ENCODE measurements around the gene CMC1.
A peak's percentile ranks its signal among the peaks of the same experiment; 100 is the strongest.

Gene CMC1

DNA sequence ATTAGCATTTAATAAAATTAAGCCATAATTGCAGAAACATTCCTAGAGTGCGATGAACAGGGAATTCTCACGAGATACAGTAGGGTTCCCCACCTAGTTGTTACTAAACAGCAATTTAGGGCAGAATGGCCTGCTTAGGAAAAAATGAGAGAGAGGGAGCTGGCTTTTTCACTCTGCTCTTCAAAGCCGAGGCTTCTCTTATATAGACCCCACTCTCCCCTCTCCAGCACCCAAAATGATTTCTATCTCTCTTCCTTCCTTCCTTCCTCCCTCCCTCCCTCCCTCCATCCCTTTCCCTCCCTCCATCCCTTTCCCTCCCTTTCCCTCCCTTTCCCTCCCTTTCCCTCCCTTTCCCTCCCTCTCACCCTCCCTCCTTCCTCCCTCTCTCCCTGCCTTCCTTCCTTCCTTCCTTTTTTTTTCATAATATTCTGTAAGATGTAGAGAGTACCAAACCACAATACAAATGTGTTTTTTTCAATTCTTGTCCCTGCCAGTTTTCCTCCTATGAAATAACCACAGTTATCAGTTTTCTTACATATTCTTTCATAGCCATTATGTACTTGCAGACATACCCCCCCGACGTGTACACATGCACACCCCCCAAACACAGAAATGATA is 59.0 kb downstream of the CMC1 start:
- DNase-seq (ENCODE audit: low read depth in 2 of 2) = no peak

DNA sequence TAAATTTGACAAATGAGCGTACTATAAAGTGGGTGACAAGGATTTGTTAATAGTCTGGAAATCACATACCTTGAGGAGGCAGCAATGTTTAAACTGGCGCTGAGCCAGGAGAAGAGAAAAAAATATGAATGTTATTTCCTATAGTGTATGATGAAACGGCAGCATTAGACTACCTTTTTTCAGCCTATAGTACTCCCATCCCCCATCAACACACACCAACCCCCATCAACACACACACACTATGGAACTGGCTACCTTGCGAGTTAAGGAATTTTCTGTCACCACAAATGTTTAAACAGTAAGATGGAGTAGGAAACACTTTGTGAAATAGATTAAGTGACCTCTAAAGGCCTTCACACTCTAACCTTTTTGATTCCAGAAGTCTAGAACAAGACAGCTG is 60.3 kb downstream of the CMC1 start:
- no peak for DNase-seq (ENCODE audit: low read depth in 2 of 2)

DNA sequence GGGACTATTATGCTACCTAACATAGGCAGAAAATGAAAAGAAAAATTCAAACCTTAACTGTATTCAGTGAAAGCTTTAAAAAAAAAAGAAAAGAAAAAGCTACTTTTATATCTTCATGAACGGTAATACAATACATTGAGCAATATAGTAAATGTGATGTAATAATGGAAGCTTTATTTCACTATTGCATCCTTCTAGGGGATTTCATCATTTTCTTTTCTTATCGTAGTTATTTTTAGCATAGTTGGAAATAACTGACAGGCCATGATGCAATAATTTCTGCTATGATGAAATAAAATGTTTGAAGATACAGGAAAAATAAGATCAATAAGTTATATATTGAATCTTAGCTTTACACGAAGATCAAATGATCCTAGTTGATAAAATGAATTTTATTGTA is 66.8 kb downstream of the CMC1 start:
- DNase-seq (ENCODE audit: low read depth in 2 of 2) = no peak

DNA sequence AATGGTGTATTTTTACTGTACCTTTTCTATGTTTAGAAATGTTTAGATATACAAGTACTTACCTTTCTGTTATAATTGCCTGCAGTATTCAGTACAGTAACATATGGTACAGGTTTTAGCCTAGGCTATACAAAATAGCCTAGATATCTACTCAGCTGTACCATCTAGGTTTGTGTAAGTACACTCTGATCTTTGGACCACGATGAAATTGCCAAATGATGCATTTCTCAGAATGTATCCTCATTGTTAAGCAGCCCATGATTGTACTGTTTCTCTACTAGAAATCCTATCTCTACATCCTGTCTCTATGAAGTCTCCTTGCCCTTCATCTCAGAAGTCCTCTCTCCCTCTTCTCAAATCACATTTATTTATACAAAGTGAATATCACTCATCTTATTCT is 74.3 kb downstream of the CMC1 start:
- DNase-seq (ENCODE audit: low read depth in 2 of 2) = no peak

DNA sequence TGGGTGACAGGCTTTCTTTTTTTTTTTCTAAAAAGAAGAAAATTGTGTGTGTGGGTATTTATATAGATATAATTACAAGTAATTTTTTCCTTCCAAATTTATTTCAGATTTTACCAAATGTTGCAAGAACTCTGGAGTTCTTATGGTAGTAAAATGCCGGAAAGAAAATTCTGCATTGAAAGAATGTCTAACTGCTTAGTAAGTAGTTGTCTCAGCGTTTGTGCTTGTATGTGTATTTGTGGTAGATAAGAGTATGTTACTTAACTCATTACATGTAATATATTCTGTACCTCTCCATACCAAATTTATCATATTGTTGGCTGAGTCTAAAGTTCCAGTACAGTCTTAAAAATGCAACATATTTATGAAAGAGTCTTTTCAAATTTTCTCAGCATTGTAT is 74.8 kb downstream of the CMC1 start:
- no peak for DNase-seq (ENCODE audit: low read depth in 2 of 2)

DNA sequence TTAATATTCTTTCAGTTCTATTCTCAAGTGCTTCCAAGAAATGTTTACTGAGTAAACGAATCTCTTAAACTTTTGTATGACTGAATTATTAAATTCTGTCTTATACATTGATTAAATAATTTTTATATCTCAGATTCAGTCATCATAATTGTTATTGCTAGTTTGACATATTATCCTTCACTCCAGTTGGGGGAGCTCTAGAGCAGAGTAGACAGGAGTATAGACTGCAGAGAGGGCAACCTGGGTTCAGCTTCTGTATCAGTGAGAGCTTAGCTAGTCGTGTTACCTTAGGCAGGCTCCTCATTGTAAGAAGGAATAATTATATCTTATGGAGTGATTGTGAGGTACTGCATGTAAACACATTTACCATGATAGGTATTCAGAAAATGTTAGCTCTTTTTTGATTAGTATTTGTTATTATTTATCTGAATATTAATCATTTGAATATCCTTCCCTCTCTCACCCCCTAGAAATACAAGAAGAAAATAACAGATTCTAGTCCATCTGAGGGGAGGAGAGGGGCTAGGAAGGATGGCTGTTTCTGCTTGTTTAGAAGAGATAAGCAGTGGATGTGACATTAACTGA is 76.1 kb downstream of the CMC1 start:
- no peak for DNase-seq (ENCODE audit: low read depth in 2 of 2)

DNA sequence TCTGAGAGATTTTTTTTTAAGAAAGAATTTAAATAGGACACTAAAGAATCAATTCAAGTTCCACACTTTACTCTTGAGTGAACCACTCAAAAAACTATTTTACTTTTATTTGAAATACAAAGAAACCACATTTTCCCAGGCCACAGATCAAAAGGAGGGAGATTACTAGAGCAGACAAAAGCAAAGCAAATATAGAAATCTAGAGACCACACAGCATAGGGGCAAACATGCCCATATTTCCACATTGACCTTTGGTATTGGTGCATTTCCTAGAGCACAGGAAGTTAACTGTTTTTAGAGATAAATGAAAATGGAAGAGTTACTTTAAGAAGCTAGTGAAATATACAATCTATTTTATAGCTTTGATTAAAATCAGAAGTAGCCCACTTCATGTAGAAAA is 79.6 kb downstream of the CMC1 start:
- no peak for DNase-seq (ENCODE audit: low read depth in 2 of 2)

DNA sequence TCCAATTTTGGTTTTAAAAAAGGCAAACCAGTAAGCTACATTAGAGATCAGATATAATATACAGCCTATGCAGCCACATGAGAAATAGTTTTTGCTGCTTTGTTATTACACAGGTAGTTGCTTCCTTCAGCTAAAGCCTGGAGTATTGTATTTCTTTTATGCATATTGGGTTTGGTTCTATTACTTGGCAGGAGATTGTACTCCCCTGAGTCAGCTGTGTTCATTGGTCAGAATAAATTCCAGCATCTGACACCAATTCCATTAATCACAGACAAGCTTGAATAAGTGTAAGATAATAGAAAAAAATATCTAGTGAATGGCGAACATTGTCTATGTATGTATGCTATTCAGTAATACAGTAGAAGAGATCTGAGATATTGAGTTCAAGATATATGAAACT is 81.0 kb downstream of the CMC1 start:
- DNase-seq (ENCODE audit: low read depth in 2 of 2) = no peak

DNA sequence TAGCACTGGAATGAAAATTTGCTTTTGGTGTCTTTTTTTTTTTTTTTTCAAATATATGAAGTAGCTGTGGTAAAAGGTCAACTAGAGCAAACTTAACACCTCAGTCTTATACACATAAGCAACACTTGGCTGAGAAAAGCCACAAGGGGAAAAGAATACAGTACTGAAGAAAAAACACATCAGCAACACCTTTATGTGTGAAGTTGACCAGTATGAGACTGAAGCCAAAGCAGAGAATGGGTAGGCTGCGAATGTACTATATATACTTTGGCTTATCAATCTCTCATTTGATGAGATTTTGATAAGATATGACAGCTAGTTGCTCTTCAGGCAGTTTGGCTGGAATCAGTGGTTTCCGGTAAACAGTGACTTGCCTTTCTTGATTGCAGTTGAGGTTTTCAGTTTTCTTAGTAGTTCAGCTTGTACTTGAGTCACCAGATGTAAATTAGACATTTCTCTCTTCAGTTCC is 85.1 kb downstream of the CMC1 start:
- peak; percentile 13 to 30 for DNase-seq (ENCODE audit: low read depth in 2 of 2)

DNA sequence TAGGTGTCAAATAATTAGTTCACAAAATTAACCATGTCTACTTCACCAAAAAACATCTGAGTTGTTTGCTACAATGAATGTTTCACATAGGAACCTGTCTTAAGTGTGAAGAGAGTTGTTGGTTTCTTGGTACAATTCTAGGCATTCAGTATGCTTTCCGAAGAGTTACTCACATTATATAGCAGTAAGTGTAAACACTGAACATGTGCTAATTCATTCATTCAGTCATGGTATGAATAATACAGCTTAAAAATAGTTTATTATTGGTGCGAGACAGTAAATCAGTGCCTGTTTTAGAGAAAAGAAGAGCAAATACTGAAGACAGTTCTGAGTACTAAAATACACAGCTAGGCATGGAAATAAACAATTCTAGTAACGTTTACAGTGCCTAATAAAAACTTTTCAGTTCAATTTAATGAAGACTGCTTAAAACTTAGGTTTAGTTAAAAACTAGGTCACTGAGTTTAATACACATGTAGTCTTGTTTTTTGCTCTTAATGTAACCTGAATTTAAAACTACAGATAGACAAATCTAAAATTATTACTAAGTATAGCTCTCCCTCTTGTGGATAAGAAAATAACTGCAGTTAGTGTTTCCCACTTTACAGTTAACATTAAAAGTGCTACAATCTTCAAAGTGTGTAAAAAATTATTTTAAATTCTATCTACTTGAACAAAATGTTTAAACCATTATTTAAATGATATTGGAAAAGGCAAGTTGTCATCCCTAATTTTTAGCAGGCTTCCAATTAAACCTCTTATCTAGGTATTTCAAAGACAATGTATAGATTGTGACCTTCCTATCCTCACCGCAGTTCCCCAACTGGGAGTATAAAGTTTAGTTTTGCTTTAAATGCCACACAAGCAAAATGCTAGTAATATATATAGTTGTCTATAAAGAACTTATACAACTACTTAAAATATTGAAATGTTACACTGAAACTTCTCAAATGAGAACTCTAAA is 87.1 kb downstream of the CMC1 start:
- DNase-seq (ENCODE audit: low read depth in 2 of 2) = no peak

DNA sequence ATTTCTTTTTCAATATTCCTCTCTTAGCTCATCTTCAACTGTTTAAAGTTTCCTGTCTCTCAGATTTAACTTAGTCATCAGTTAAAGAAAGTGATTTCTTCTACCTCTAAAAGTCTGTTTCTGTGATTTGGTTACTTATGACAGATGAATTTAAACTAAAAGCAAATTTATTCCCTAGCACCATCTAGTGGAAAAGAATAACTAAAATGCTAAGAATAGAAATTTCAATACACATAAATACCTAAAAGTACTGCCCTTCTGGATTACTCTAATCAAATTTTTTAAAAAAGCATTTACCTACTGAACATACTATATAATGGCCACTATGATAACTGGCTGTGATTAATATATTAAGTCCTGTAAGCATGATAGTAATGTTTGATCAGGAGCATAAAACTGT is 93.1 kb downstream of the CMC1 start:
- no peak for DNase-seq (ENCODE audit: low read depth in 2 of 2)

DNA sequence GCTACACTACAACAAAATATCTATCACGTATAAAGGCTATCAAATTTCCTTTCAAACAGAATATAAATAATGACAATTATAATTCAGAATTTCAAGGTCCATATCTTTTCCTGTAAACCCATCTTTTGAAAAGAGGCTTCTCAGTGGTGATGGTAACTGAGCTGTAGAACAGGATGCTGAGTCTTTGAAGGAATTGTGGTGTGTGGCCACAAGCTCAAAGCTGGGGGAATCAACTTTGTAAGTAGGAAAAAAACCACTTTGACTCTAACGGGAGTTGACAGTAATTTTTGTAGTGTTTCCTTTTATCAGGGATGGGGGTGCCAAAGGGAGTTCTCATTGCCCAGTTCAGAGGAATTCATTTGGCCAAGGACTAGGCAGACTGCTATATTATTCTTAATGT is 93.8 kb downstream of the CMC1 start:
- no peak for DNase-seq (ENCODE audit: low read depth in 2 of 2)

DNA sequence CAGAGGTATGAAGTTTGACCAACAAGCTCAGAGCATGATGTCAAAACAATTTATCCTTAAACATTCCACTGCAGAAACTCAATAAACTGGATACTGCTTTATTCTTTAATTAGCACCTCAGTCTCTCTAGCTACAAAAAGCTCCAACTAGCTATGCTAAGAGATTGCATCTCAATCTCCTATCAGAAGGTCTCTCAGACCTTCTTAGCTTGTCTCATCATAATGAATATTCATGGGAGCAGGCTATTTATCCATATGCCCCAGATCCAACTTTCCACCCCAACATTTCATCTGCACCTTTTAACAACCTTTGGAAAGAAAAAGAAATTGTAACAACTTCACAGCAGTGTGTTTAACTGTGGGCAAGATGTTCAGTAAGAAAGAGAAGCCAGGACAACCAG is 95.8 kb downstream of the CMC1 start:
- no peak for DNase-seq (ENCODE audit: low read depth in 2 of 2)

DNA sequence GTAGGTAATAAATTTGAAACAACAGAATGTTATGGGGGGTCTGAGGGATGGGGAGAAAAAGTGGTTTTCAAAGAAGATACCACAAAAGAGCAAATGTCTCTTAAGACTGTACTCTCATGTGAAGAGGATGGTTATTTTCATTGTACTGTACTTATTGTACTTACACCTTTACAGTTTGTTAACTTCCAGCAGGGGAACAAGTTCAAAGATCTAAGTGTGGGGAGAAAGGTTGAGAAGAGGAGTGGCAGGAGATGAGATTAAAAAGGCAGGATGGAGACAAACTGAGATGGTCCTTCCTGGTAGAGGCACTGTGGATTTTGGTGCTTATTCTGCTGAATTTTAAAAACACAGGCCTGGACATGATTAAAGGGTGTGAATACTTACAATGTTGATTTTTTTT is 101.7 kb downstream of the CMC1 start:
- DNase-seq (ENCODE audit: low read depth in 2 of 2) = no peak

DNA sequence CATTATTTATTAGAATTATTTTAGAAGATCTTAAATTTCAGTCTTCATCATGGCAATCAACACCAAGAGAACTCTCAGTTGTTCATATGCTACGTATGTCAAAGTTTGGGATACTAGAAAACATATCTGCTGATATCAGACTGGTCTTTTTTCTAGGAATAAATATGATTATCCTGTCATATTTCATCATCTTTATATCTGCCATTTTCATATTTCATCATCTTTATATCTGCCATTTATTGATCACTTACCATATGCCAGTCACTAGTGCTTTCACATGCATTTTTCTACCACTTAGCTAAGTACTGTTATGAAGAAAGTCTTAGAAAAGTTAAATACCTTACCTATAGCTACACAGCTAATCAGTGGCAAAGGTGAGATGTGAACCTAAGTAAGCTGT is 104.3 kb downstream of the CMC1 start:
- no peak for DNase-seq (ENCODE audit: low read depth in 2 of 2)

DNA sequence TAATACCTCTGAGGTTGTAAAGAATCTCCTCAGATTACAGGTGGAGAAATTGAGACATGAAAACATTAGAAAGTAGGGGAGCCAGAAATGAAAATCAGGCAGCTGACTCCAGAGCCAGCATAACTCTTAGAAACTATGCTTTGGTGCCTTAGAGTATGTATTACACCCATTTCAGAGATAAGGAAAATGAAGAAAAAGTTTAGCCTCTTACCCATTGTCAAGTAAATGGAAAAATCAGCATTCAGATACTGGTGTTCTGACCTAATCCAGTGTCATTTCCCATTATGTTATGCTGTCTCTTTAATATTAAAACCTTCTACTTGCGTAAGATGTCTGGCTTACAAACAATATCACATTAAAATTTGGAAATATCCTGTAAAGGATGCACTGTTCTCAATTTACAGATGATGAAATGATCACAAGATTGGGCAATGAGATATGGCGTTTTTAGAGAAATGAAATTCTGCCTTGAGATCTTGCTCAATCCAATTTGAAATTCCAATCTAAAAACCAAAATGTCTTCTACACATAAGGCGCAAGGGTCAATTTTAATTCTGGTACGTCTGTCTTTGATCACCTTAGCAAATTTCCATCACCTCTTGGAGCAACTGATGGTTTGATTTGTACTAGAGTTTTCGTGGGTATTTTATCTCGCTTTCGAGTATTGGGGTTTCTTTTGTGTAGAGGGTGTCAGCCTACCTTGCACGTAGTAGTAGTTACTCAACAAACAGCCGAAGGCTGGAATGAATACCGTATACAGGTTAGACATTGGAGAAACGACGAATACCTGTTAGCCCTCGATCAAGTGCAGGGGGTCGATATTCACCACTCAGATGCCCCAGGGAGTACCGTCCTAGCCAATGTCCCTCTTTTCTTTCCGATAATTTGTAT is 106.2 kb downstream of the CMC1 start:
- DNase-seq (ENCODE audit: low read depth in 2 of 2) = no peak

DNA sequence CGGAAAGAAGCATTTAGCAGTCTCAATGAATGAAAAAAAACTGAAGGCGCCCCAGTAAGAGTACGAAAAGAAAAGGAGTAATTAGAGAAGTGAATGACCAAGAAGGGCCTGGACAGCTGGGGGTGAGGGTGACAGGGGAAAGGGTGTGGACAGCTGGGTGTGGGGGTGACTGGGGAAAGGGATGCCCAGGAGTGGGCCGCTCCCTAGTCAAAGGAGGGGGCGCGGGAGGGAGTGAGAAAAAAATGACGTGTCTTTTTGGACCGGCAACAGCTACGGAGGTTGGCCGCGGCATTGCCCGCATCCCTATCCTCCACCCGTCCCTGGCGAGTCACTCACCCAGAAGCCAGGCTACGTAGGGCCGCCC is 106.8 kb downstream of the CMC1 start:
- no peak for DNase-seq (ENCODE audit: low read depth in 2 of 2)

DNA sequence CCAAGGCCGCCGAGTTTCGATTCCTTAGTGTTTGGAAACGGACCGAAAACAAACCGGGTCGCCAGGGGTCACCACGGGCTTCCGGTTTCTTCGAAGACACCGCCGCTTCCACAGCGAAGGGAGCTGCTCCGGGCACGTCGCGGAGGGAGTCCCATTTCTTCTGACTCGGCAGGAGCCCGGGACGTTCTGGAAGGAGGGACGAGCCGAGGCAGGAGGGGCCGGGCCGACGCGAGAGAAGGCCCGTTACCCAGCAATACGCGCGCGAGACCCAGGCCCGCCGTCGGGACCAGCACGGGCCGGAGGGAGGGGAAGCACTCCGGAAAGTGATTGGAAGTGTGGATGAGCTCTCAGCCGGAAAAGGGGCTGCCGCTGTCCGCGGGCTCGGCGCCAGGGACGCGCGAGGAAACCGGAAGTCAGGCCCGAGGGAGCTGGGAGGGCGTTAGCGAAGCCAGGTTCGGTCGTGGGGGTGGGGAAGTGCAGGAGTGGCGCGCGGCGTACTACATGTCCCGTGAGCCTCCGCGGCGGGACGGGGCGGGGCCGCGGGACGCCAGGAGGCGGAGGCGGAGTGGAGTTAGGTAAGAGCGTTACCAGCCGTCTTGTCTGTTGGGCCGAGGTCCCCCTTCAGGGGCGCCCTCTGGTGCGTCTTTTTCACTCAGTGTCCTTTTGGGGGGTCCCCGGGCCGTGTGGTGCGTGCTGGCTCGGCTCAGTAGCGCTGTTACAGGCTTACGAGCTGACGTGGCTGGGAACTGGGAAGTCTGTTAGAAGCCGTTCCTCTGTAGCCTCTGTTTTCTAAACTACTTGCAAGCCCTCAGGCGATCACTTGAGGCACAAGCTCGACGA is 107.4 kb downstream of the CMC1 start, which contains the start of the genes AZI2 and ZCWPW2:
Gene AZI2 (minus strand): TSS at position 196 of the 840 bp plus-strand sequence. CDS start 8,207 bp downstream, outside the sequence.
Gene ZCWPW2 (plus strand): TSS at position 93 of the 840 bp plus-strand sequence. CDS start 64,348 bp downstream, outside the sequence.
- peak; percentile 83 to 89 for DNase-seq (ENCODE audit: low read depth in 2 of 2)

DNA sequence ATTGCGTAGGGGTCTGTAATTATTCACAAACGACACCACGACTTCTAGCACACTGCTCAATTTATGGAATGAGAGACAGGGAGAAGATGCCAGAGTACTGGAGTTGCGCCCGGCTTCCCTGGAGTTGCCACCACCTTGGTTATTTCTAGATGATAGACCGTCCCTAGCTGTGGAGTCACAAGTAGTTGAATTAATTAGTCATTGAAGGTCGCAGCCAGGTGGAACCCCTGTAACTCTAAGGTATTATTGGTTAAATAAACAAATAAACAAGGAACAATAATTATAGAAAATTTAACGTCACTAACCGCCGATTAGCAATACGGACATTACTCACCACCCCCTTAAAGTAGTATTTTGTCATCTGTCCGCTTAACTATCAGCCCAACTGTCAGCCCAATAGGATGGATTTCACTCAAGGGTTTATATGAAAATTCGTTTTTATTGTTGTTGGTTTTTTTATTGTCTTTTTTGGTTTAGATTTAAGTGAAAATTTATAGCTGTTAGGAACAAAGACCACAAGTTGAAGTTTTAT is 108.1 kb downstream of the CMC1 start:
- no peak for DNase-seq (ENCODE audit: low read depth in 2 of 2)

Measured in stimulated activated CD8-positive, alpha-beta memory T cell treated with anti-CD3 and anti-CD28 coated beads, Interleukin-7, amount 100 ng/mL, for 4 hours (primary cell).